Uterus (tissue), 2 donors: ENCODE measurements around the gene DNAJC6.

Experiments
- POLR2A ChIP-seq, 2 donors: fragments of 450-650 bp; IDR thresholded peaks; one replicate each; pipeline ENCODE4 v1.6.1; 2016; ENCODE audit warnings: antibody characterized with exemption in 2 of 2, mild to moderate bottlenecking in 1 of 2, moderate library complexity in 1 of 2
- TF ChIP-seq, protein P1 (sequence below), 4 experiments: fragments of 200-600 bp in 2 of 4; fragments of 450-650 bp in 2 of 4; sonication (generic) in 2 of 4; IDR thresholded peaks; one replicate each; pipeline ENCODE4 v1.5.1; 2016 to 2019; ENCODE audit warnings: antibody characterized with exemption in 4 of 4, mild to moderate bottlenecking in 2 of 4, moderate library complexity in 1 of 4

DNA sequence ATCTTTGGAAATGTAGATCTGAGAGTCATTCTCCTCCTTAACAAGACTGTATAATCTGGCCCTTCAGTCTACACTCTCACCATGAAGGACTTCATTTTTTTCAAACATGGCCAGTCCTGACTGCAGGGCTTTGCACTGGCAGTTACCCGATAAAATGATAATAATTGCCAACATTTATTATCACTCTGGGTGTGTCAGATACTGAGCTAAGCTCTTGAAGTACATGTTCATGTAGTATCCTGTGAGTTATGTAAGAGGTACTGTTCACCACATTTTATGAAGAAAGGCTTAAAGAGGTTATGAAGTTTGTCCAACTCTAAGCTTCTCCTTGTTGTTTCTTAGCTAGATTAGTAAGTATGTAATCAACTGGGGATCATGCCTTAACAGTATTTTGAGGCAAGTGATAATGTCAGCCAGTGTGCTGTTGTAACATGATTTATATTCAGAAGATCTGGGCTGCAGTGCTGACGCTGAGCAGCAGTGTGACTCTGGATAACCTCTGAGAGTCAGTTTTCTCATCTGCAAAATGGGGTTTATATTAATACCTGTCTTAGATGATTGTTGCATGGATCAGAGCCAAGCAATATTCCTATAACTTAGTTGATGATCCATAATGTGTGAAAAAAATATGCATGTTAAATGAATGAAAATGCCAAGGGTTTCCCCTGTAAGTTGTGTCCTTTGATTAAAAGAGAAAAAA, 69.1 kb downstream of the DNAJC6 start:
- TF ChIP-seq POLR2A (IDR thresholded peaks at IDR 0.05): no peak
- TF ChIP-seq, protein P1, sequence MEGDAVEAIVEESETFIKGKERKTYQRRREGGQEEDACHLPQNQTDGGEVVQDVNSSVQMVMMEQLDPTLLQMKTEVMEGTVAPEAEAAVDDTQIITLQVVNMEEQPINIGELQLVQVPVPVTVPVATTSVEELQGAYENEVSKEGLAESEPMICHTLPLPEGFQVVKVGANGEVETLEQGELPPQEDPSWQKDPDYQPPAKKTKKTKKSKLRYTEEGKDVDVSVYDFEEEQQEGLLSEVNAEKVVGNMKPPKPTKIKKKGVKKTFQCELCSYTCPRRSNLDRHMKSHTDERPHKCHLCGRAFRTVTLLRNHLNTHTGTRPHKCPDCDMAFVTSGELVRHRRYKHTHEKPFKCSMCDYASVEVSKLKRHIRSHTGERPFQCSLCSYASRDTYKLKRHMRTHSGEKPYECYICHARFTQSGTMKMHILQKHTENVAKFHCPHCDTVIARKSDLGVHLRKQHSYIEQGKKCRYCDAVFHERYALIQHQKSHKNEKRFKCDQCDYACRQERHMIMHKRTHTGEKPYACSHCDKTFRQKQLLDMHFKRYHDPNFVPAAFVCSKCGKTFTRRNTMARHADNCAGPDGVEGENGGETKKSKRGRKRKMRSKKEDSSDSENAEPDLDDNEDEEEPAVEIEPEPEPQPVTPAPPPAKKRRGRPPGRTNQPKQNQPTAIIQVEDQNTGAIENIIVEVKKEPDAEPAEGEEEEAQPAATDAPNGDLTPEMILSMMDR (IDR thresholded peaks at IDR 0.05): no peak
